Astrocyte (in vitro differentiated cells and primary cell): Measurements from ENCODE around the gene SAMD9. TPM values are rescaled to one million over a fixed set of nuclear protein-coding genes. Genes with fewer than 3 reads are reported as not detected.
A peak's percentile ranks its signal among the peaks of the same experiment; 100 is the strongest.

ENCODE experiments used
- DNase-seq: peaks from one replicate; pipeline ENCODE4 v3.0.0-alpha.2; 2010; ENCODE audit warnings: low read depth
- FAIRE-seq: peaks from 2 replicates; lab custom pipeline; 2011; peaks lifted over from hg19 to GRCh38; lab: Jason Lieb, UNC
- H2AFZ ChIP-seq: 2 replicates; pipeline ENCODE4 v1.6.0; 2012; ENCODE audit warnings: low read depth, low read length, inconsistent platforms
- H3K27ac ChIP-seq: 2 replicates; pipeline ENCODE4 v1.5.1; 2011; ENCODE audit warnings: low read depth, low read length, inconsistent platforms
- H3K27me3 ChIP-seq: 2 replicates; pipeline ENCODE4 v1.6.0; 2011; ENCODE audit warnings: low read length, inconsistent platforms; ENCODE audit not compliant: insufficient read depth
- H3K36me3 ChIP-seq: 2 replicates; pipeline ENCODE4 v1.5.1; 2011; ENCODE audit warnings: low read length, inconsistent platforms; ENCODE audit not compliant: insufficient read depth
- H3K4me1 ChIP-seq: 2 replicates; pipeline ENCODE4 v1.5.1; 2011; ENCODE audit warnings: low read length, inconsistent platforms; ENCODE audit not compliant: insufficient read depth
- H3K4me2 ChIP-seq: 2 replicates; pipeline ENCODE4 v1.6.0; 2012; ENCODE audit warnings: low read length, inconsistent platforms
- H3K4me3 ChIP-seq: 2 replicates; pipeline ENCODE4 v1.5.1; 2011; ENCODE audit warnings: low read depth, mild to moderate bottlenecking, low read length, inconsistent platforms; ENCODE audit not compliant: insufficient read depth
- H3K79me2 ChIP-seq: 2 replicates; pipeline ENCODE4 v1.6.0; 2012; ENCODE audit warnings: mild to moderate bottlenecking, low read length, inconsistent platforms; ENCODE audit not compliant: insufficient read depth
- H3K9ac ChIP-seq: 2 replicates; pipeline ENCODE4 v1.6.0; 2012; ENCODE audit warnings: mild to moderate bottlenecking, low read length, inconsistent platforms
- H3K9me3 ChIP-seq: 2 replicates; pipeline ENCODE4 v1.5.1; 2012; ENCODE audit warnings: low read depth, mild to moderate bottlenecking, low read length, inconsistent platforms; ENCODE audit not compliant: insufficient read depth
- H4K20me1 ChIP-seq: 2 replicates; pipeline ENCODE4 v1.6.0; 2012; ENCODE audit warnings: low read length, inconsistent platforms; ENCODE audit not compliant: insufficient read depth
- H3K27ac Mint-ChIP-seq: one replicate; pipeline ENCODE4 v1.8.0; 2021; ENCODE audit warnings: mild to moderate bottlenecking, mixed read lengths; ENCODE audit not compliant: unreplicated experiment
- H3K27me3 Mint-ChIP-seq: one replicate; pipeline ENCODE4 v1.8.0; 2021; ENCODE audit warnings: low read depth, mixed read lengths; ENCODE audit not compliant: unreplicated experiment
- H3K36me3 Mint-ChIP-seq: one replicate; pipeline ENCODE4 v1.8.0; 2021; ENCODE audit warnings: low read depth, mixed read lengths; ENCODE audit not compliant: unreplicated experiment
- H3K4me1 Mint-ChIP-seq: one replicate; pipeline ENCODE4 v1.8.0; 2021; ENCODE audit warnings: low read depth, mixed read lengths; ENCODE audit not compliant: unreplicated experiment
- H3K4me3 Mint-ChIP-seq: one replicate; pipeline ENCODE4 v1.8.0; 2021; ENCODE audit warnings: mild to moderate bottlenecking, moderate library complexity, mixed read lengths; ENCODE audit not compliant: unreplicated experiment
- H3K9me3 Mint-ChIP-seq: one replicate; pipeline ENCODE4 v1.8.0; 2021; ENCODE audit warnings: mild to moderate bottlenecking, mixed read lengths; ENCODE audit not compliant: unreplicated experiment
- CTCF ChIP-seq: IDR thresholded peaks from 2 replicates; pipeline ENCODE4 v1.5.1; 2011; ENCODE audit warnings: low read depth, mild to moderate bottlenecking, inconsistent platforms, low read length, moderate library complexity; ENCODE audit not compliant: insufficient read depth
- EZH2 ChIP-seq: IDR thresholded peaks from 2 replicates; pipeline ENCODE4 v1.6.1; 2012; ENCODE audit warnings: mild to moderate bottlenecking, low read length, inconsistent platforms; ENCODE audit not compliant: insufficient read depth
- total RNA-seq: library from RNA; stranded (reverse); gene quantifications from 2 replicates; pipeline ENCODE4 v1.2.1, GENCODE V29; 2021

SAMD9 gene
- total RNA-seq, 1 donor from 2014 or later: 64.4 TPM

DNA sequence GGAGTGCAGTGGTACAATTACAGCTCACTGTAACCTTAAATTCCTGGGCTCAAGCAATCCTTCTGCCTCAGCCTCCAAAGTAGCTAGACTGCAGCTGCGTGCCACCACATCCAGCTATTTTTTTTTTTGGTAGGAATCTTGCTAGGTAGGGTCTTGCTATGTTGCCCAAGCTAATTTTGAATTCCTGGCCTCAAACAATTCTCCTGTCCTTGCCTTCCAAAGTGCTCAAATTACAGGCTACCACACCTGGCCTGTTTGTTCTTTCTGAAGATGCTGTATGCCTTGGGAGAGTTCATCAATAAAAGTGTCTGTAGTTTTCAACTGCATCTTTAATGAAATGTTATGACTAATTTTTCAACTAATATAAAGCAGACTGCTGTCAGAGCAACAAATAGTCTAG is 452 bp downstream of the SAMD9 start:
- peaks cover 20% of the 10 kb centered on the region for H3K4me1 Mint-ChIP-seq
- Histone ChIP-seq H3K9ac (peak overlapping the region; percentile 66), H4K20me1 (no peaks in the 10 kb centered on the region), H2AFZ (no peak overlapping the region), H3K27ac (peak overlapping the region; percentile 11), H3K27me3 (no peaks in the 10 kb centered on the region), H3K4me2 (peak overlapping the region; percentile 84), H3K9me3 (no peaks in the 10 kb centered on the region), H3K36me3 (no peaks in the 10 kb centered on the region), H3K4me3 (peak overlapping the region; percentile 58), H3K79me2 (no peaks in the 10 kb centered on the region), H3K4me1 (peaks cover 15% of the 10 kb centered on the region)
- peak overlapping the region; percentile 36 for H3K27ac Mint-ChIP-seq
- H3K27me3 Mint-ChIP-seq: peaks cover 4% of the 10 kb centered on the region
- no peak for FAIRE-seq
- peak overlapping the region; percentile 94 for H3K4me3 Mint-ChIP-seq
- peaks cover 18% of the 10 kb centered on the region for H3K36me3 Mint-ChIP-seq
- H3K9me3 Mint-ChIP-seq: peaks cover 21% of the 10 kb centered on the region
- TF ChIP-seq EZH2: no peak
- TF ChIP-seq CTCF: no peak
- no peak for DNase-seq

GRCh38 chr7:93115796-93116195 is 2.0 kb downstream of the SAMD9 start:
- DNase-seq: peak; percentile 74
- Histone ChIP-seq H3K36me3 (no peaks in the 10 kb centered on the region), H3K4me2 (peak overlapping the region; percentile 78), H3K27ac (peak overlapping the region; percentile 70), H3K4me1 (peaks cover 15% of the 10 kb centered on the region), H3K4me3 (peak overlapping the region; percentile 42), H4K20me1 (no peaks in the 10 kb centered on the region), H3K9me3 (no peaks in the 10 kb centered on the region), H3K9ac (peak overlapping the region; percentile 53), H3K27me3 (no peaks in the 10 kb centered on the region), H2AFZ (no peak overlapping the region), H3K79me2 (no peaks in the 10 kb centered on the region)
- FAIRE-seq: peak; percentile 94
- Mint-ChIP-seq H3K27me3 (peaks cover 2% of the 10 kb centered on the region), H3K27ac (peak overlapping the region; percentile 76), H3K4me3 (peak overlapping the region; percentile 94), H3K9me3 (peaks cover 26% of the 10 kb centered on the region), H3K36me3 (peaks cover 33% of the 10 kb centered on the region), H3K4me1 (peaks cover 31% of the 10 kb centered on the region)
- TF ChIP-seq EZH2 (no peak), CTCF (no peak)

DNA sequence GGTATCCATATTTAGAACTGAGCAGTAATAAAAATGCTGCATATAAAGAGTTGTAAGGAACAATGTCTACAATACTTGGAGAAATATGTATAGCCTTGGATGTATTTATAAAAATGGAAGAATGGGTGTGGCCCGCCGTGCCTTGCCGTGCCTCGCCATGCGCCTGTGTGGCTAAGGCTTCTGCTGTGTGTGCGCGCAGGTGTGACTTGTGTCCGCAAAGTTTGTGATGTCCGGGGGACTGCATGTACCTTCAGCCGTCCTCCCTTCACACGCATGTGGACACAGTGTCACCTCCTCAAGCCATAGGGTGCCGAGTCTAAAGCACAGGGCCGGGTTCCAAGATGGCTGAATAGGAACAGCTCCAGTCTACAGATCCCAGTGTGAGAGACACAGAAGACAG is 9.8 kb downstream of the SAMD9 start:
- Histone ChIP-seq H3K27me3 (no peaks in the 10 kb centered on the region), H3K27ac (no peak overlapping the region), H3K9me3 (no peaks in the 10 kb centered on the region), H3K4me2 (no peak overlapping the region), H3K4me3 (no peak overlapping the region), H3K79me2 (no peaks in the 10 kb centered on the region), H2AFZ (no peak overlapping the region), H3K36me3 (peaks cover 5% of the 10 kb centered on the region), H3K9ac (no peak overlapping the region), H4K20me1 (no peaks in the 10 kb centered on the region), H3K4me1 (no peaks in the 10 kb centered on the region)
- Mint-ChIP-seq H3K27me3 (peaks cover 14% of the 10 kb centered on the region), H3K27ac (no peak overlapping the region), H3K9me3 (peaks cover 36% of the 10 kb centered on the region), H3K4me1 (peaks cover 11% of the 10 kb centered on the region), H3K4me3 (no peak overlapping the region), H3K36me3 (peaks cover 77% of the 10 kb centered on the region)
- FAIRE-seq: no peak
- TF ChIP-seq EZH2 (no peak), CTCF (no peak)
- no peak for DNase-seq
